ENCODE results near the gene NPFFR2. TPM values are rescaled to one million over a fixed set of nuclear protein-coding genes. Genes with fewer than 3 reads are reported as not detected.

Gene NPFFR2
- total RNA-seq, 4 donors from 2014 or later = not detected

DNA sequence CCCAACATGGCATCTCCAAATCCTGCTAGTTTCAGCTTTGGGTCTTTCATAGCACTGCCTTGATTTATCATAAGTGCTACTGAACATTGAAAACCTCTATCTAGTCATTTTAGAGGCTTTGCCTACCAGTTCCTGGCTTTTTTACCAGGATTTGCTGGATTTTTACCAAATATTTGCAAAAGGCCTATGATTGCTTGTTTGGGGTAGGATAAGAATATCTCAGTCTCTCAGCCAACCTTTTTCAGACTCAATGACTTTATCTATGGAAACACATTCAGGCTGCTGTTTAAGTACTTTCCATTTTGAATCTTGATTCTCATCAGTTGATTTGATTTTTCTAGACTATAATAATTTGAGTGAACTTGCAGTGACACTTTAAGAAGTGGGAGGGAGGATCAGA is 80.1 kb downstream of the NPFFR2 start:
- TF ChIP-seq, protein P1, sequence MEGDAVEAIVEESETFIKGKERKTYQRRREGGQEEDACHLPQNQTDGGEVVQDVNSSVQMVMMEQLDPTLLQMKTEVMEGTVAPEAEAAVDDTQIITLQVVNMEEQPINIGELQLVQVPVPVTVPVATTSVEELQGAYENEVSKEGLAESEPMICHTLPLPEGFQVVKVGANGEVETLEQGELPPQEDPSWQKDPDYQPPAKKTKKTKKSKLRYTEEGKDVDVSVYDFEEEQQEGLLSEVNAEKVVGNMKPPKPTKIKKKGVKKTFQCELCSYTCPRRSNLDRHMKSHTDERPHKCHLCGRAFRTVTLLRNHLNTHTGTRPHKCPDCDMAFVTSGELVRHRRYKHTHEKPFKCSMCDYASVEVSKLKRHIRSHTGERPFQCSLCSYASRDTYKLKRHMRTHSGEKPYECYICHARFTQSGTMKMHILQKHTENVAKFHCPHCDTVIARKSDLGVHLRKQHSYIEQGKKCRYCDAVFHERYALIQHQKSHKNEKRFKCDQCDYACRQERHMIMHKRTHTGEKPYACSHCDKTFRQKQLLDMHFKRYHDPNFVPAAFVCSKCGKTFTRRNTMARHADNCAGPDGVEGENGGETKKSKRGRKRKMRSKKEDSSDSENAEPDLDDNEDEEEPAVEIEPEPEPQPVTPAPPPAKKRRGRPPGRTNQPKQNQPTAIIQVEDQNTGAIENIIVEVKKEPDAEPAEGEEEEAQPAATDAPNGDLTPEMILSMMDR (IDR thresholded peaks at IDR 0.05; ENCODE audit: low read depth) = no peak

DNA sequence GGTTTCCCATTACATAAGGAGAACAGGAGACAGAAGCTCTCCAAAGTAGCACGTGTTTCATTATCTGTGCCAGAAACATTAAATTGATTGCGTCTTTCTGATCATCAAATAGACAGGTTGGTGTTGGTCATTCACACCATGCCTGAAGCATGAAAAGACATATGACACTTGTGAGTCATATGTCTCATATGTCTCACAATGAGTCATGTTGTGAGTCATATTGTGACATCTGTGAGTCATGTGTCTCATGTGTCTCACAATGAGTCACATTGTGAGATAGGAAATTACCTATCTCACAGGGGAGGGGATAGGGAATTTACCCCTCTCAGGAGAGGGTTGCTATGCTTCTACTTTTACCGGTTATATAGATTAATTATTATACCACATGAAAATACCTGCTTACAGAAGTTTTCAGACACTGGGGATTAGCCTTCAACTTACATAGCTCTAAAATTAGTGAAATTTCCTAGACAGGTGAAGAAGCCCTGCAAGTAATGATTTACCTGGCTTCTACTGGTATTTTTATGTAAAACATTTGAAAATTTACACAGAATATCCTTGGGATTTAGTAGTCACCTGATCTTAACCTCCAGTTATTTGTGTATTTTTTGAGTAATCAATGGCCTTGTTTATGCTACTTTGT is 80.8 kb downstream of the NPFFR2 start:
- TF ChIP-seq, protein P1 (IDR thresholded peaks at IDR 0.05; ENCODE audit: low read depth) = no peak

- TF ChIP-seq, protein P1 (IDR thresholded peaks at IDR 0.05; ENCODE audit: low read depth) = no peak
Measured at GRCh38 chr4:72118017-72118416, 86.2 kb downstream of the NPFFR2 start.

GRCh38 chr4:72119946-72120345 is 88.1 kb downstream of the NPFFR2 start:
- TF ChIP-seq, protein P1 (IDR thresholded peaks at IDR 0.05; ENCODE audit: low read depth) = no peak

- TF ChIP-seq, protein P1 (IDR thresholded peaks at IDR 0.05; ENCODE audit: low read depth) = no peak
Measured at GRCh38 chr4:72128741-72129140, 96.9 kb downstream of the NPFFR2 start.

- TF ChIP-seq, protein P1 (IDR thresholded peaks at IDR 0.05; ENCODE audit: low read depth) = no peak
Measured at GRCh38 chr4:72136429-72136828, 104.6 kb downstream of the NPFFR2 start.

DNA sequence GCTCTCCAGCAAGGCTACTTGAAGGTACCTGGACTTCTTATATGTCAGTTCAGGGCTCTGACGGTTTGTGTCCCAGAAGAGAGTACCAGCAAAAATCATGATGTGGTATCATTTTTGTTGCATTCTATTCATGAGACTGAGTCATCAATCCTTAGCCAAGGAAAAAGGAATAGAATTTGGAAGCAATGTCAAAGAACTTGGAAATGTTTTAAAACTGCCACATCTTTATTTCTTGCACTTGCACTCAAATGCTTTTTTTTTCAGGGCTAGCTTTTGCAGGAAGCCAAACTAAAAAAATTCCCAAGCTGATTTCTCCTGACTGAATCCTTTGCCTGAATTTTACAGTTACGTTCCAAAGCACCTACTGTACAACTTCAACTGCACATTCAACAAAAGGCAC is 112.4 kb downstream of the NPFFR2 start:
- TF ChIP-seq, protein P1 (IDR thresholded peaks at IDR 0.05; ENCODE audit: low read depth) = no peak

Data from subcutaneous adipose tissue (tissue), 4 donors.